Spleen (tissue), 7 donors: Measurements from ENCODE around the gene ADAM10.

Source experiments
- POLR2A ChIP-seq, 3 donors: fragments of 450-650 bp; IDR thresholded peaks; one replicate each; pipeline ENCODE4 v1.5.1; 2017; ENCODE audit warnings: antibody characterized with exemption in 3 of 3, mild to moderate bottlenecking in 1 of 3
- TF ChIP-seq, protein P1 (sequence below), 11 experiments: fragments of 200-600 bp in 7 of 11; fragments of 450-650 bp in 4 of 11; sonication (generic) in 4 of 11; IDR thresholded peaks in 8 of 11; conservative IDR thresholded peaks in 3 of 11; 1 replicate in 7 of 11; 2 replicates in 4 of 11; pipeline versions ENCODE4 v1.4.0 to v1.8.0; 2016 to 2021; ENCODE audit warnings: antibody characterized with exemption in 11 of 11, inconsistent platforms in 4 of 11, mild to moderate bottlenecking in 1 of 11
- donor health status: DM: no; HTN: no; CAD: no; lungs with moderate emphysema.
- donor health status: DM: no; HTN: no; CAD: no.
- donor health status: DM: no; HTN: no; CAD: no.

DNA sequence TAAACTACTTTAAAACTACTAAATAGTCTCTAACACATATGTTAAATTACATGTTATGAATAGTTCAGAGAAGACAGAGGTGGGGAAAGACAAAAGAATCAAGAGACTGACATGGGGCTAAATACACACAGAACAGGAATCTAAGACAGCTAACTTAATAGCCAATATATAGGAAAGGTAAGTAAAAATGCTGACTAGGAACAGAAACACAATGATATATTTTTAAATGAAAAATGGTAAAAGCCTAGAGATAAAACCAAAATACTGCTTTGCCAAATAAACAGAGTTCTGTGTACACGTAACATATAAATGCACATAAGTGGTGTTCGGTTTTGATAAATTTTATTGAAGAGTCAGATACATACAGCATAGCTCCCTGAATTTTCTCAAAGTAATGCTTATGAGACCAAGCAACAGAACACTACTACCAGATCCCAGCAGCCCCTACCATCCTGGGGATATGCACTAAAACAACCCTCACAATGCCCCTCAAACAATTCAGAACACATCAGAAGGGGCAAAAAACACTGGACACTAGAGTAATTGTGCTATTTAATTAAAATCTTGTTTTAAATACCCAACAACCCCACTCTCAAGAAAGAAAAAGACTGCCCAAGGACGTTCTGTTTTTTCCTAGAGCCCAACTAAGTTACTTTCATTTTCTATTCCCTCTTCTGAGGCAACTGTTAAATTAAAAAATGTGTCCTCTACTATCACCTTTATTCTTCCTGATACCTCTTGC is 121.1 kb downstream of the ADAM10 start:
- TF ChIP-seq, protein P1, sequence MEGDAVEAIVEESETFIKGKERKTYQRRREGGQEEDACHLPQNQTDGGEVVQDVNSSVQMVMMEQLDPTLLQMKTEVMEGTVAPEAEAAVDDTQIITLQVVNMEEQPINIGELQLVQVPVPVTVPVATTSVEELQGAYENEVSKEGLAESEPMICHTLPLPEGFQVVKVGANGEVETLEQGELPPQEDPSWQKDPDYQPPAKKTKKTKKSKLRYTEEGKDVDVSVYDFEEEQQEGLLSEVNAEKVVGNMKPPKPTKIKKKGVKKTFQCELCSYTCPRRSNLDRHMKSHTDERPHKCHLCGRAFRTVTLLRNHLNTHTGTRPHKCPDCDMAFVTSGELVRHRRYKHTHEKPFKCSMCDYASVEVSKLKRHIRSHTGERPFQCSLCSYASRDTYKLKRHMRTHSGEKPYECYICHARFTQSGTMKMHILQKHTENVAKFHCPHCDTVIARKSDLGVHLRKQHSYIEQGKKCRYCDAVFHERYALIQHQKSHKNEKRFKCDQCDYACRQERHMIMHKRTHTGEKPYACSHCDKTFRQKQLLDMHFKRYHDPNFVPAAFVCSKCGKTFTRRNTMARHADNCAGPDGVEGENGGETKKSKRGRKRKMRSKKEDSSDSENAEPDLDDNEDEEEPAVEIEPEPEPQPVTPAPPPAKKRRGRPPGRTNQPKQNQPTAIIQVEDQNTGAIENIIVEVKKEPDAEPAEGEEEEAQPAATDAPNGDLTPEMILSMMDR (IDR thresholded peaks at IDR 0.05 in 8 of 11, conservative IDR thresholded peaks at IDR 0.05 in 3 of 11), result no peak
- TF ChIP-seq POLR2A (IDR thresholded peaks at IDR 0.05), result no peak
